M059J (cell line): ENCODE results near the gene TOM1L2. TPM values are rescaled to one million over a fixed set of nuclear protein-coding genes. Genes with fewer than 3 reads are reported as not detected.
A peak's percentile ranks its signal among the peaks of the same experiment; 100 is the strongest.
"Not testable (repeated sequence)": the region's sequence is repeated elsewhere in the genome, so short reads cannot be mapped to it uniquely, and the experiment has no call there.

Source experiments
- DNase-seq: peaks from one replicate; pipeline ENCODE4 v3.0.0-alpha.2; 2012; ENCODE audit warnings: low read depth
- total RNA-seq: library from RNA; depleted of rRNA; stranded (reverse); fragments of >200 nt; shearing (Covaris generic); gene quantifications from 2 replicates; pipeline ENCODE4 v1.2.3, GENCODE V29; 2014; rRNA removed

The TOM1L2 gene
- total RNA-seq: 27.7 and 38.3 TPM in 2 replicates

- peak; percentile 100 for DNase-seq
Observed at GRCh38 chr17:17972126-17972951, at the start of gene TOM1L2, which contains the start of gene DRC3. Gene TOM1L2 (minus strand): TSS chr17:17972400. CDS start chr17:17972313, 87 bp downstream. Gene DRC3 (plus strand): TSS chr17:17972862. CDS start chr17:17977599, 4,737 bp downstream.

- no peak for DNase-seq
Observed at GRCh38 chr17:18021372-18021771, 49.2 kb upstream of the TOM1L2 start.

DNA sequence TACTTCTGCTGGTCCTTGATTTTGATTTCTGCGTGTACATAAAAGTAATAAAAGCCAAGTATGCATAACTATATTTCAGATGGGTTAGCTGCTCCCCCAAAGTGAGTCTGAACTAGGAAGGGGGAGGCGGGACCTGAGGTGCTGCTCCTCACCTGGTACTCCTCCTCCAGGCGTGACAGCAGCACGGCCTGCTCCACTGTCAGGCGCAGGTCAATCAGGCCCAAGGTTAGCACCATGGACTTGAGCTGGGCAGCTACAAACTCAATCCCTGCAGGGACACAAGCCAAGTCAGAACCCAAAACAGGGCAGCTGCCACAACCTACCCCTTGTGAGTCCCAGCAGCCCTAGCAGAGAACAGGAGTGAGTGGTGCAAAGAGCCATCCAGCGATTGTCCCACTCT lies 48.8 kb upstream of the TOM1L2 start:
- DNase-seq: no peak

DNA sequence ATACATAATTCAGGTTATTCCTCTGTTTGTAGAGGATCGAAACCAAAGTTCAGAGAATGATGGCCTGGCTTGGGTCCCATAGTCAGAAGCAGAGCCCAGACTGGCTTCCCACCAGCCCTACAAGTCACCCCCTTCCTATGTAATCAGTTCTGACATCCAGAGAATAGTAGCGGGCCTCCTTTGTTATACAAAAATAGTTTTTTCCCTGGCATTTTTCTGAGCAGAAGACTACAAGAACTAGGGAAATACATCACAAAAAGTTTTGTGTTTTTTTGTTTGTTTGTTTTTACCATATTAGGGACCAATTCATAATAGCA lies 47.6 kb upstream of the TOM1L2 start:
- DNase-seq: no peak

DNA sequence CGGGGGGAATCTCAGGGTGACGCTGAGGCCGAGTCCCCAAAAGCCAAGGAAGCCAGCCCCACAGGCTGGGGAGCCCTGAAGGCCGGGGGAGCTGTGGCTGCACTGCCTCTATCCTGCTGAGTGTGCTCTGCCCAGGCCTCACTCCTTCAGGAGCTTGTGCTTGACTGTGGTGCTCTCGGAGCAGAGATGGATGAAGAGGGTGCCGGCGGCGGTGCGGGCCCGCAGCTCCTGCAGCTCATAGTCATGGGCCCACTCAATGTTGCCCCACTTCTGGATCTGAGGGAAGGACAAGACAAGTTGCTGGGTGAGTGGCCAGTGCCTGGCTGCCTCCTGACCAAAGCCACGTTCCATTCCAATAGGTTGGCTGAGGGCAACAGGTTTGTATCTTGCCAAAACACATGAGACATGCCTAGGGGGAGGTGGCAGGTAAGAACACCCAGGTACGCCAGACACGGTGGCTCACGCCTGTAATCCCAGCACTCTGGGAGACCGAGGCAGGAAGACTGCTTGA lies 46.3 kb upstream of the TOM1L2 start:
- no peak for DNase-seq

- DNase-seq: peak; percentile 28
Observed at GRCh38 chr17:18017958-18018357, 45.8 kb upstream of the TOM1L2 start.

GRCh38 chr17:18016426-18016825 lies 44.2 kb upstream of the TOM1L2 start:
- DNase-seq: no peak

- no peak for DNase-seq
Observed at GRCh38 chr17:18015593-18015992, 43.4 kb upstream of the TOM1L2 start.

DNA sequence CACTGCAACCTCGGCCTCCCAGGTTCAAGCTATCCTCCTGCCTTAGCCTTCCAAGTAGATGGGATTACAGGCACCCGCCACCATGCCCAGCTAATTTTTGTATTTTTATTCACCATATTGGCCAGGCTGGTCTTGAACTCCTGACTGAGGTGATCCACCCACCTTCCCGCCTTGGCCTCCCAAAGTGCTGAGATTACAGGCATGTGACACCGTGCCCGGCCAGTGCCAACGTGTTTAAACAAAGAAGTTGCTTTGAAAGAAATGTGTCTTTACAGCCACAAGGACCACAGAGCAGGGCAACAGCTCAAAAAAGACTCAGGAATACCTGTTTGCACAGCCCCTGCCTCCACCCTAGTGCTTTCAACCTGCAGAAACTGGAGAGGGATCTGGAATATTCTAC lies 41.8 kb upstream of the TOM1L2 start:
- DNase-seq: no peak

- DNase-seq: no peak
Observed at GRCh38 chr17:18011286-18011685, 39.1 kb upstream of the TOM1L2 start.

GRCh38 chr17:18009609-18010420 lies 37.6 kb upstream of the TOM1L2 start:
- no peak for DNase-seq

DNA sequence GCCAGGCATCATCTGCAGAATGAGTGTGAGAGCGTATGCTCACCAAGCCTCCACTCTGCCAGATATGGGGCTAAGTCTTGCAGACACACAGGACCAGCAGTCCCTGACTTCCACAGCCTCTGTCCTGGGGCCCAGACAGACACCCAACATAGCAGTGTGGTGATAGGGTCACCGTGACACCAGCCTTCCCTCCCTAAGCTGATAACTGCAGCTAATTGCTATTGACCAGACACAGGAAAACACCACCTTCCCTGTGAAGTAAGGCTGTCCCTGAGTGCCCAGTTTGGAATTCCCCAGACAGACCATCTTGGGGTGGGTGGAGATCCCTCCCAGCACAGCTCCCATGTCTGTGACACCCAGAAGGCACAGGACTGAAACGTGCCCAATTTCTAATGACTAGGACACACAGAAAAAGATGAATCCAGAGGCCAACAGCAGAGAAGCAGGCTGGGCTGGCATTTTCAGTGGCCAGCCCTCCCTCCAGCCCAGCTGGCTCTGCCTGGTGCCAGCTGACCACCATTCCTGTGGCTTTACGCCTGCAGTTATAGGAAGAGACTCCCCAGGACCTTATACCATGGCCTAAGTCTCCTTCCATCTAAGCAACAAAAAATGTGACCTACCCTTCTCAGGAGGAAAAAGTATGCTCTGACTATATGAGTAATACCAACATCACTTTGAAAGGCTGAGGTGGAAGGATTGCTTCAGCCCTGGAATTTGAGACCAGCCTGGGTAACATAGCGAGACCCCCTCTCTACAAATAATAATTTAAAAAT lies 36.5 kb upstream of the TOM1L2 start:
- peak; percentile 89 for DNase-seq

GRCh38 chr17:18006495-18007239 lies 34.5 kb upstream of the TOM1L2 start:
- DNase-seq: no peak

DNA sequence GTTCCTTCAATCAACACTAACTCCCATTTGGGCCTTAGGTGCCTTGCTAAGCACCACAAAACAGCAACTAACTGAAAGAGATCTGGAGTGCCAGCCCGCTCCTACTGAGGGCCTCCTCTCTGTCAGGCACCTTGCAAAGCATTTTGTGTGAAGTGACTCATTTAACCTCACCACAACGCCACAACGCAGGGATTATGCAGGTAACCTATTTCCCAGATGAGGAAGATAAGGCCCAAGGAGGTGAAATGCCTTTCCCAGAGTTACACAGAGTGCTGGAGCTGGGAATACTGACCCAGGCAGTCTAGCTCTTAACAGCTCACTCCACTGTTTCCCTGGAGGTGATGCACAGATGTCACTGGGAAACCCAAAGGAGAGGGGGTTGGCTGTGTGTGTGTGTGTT lies 33.3 kb upstream of the TOM1L2 start:
- peak; percentile 40 for DNase-seq

- DNase-seq: no peak
Observed at GRCh38 chr17:18004884-18005305, 32.7 kb upstream of the TOM1L2 start.

DNA sequence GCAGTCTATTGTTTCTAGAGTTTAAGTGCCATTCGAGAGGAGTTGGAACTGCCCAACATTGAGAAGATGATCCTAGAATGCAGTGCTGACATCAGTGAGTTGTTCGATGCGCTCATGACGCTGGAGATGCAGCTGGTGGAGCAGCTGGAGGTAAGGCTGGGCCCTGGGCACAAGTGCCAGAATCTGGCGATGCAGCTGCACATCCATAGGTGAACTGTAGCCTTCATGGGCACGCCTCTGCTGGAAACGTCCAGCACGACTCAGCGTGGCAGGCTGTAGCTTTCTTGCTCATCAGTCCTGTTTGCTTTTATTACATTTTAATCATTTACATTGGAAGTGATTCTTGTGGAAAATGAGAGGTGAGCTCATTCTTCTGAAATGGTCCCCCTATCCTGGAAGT lies 32.1 kb upstream of the TOM1L2 start:
- DNase-seq: no peak

GRCh38 chr17:18002171-18002570 lies 30.0 kb upstream of the TOM1L2 start:
- no peak for DNase-seq

- DNase-seq: no peak
Observed at GRCh38 chr17:18000030-18000408, 27.8 kb upstream of the TOM1L2 start.

- no peak for DNase-seq
Observed at GRCh38 chr17:17999364-18000029, 27.3 kb upstream of the TOM1L2 start.

- DNase-seq: no peak
Observed at GRCh38 chr17:17998934-17999333, 26.7 kb upstream of the TOM1L2 start.

GRCh38 chr17:17995887-17996286 lies 23.7 kb upstream of the TOM1L2 start:
- not testable (repeated sequence) for DNase-seq
